Testis (tissue), 2 donors: Measurements from ENCODE around the gene SCGB2B2.

Experiments
- CTCF ChIP-seq, 3 experiments: fragments of 450-650 bp in 2 of 3; fragments of 200-600 bp in 1 of 3; sonication (generic) in 1 of 3; IDR thresholded peaks; one replicate each; pipeline ENCODE4 v1.5.1; 2016 to 2019; ENCODE audit warnings: antibody characterized with exemption in 3 of 3, mild to moderate bottlenecking in 2 of 3, moderate library complexity in 1 of 3
- POLR2A ChIP-seq: fragments of 450-650 bp; IDR thresholded peaks from one replicate; pipeline ENCODE4 v1.6.1; 2017; ENCODE audit warnings: antibody characterized with exemption, mild to moderate bottlenecking, moderate library complexity

GRCh38 chr19:34649886-34650543, 26.9 kb downstream of the SCGB2B2 start:
- TF ChIP-seq CTCF (IDR thresholded peaks at IDR 0.05) (no peak), POLR2A (no peak)
